ENCODE results near the gene TMEM225B.

- no peak for TF ChIP-seq CTCF (IDR thresholded peaks at IDR 0.05; ENCODE audit: borderline replicate concordance, extremely low read depth, low read length, poor library complexity, severe bottlenecking)
- TF ChIP-seq EZH2 (IDR thresholded peaks at IDR 0.05; ENCODE audit: borderline replicate concordance, low read depth, low read length, severe bottlenecking), result no peak
These were observed 38.7 kb upstream of the TMEM225B start for GRCh38 chr7:99559175-99559915.

All from DND-41 (cell line).